Gastroesophageal sphincter (tissue), 3 donors: ENCODE data around the gene NUP107.

Experiments used
- CTCF ChIP-seq, 4 experiments: fragments of 200-600 bp in 2 of 4; fragments of 450-650 bp in 2 of 4; sonication (generic) in 1 of 4; IDR thresholded peaks; one replicate each; pipeline ENCODE4 v1.5.1; 2017 to 2019; ENCODE audit warnings: antibody characterized with exemption in 4 of 4, mild to moderate bottlenecking in 2 of 4, moderate library complexity in 2 of 4
- POLR2A ChIP-seq, 2 donors: fragments of 450-650 bp; IDR thresholded peaks; one replicate each; pipeline ENCODE4 v1.6.1; 2017; ENCODE audit warnings: antibody characterized with exemption in 2 of 2, mild to moderate bottlenecking in 2 of 2, moderate library complexity in 1 of 2
- POLR2AphosphoS5 ChIP-seq: sonication (generic); formaldehyde crosslinking; IDR thresholded peaks from one replicate; pipeline ENCODE4 v1.6.1; 2017; ENCODE audit warnings: antibody characterized with exemption

GRCh38 chr12:68665016-68665569 lies 21.7 kb upstream of the NUP107 start:
- TF ChIP-seq POLR2A (IDR thresholded peaks at IDR 0.05) = no peak
- peak in 2 of 4 experiments; percentile 19 to 26 for TF ChIP-seq CTCF (IDR thresholded peaks at IDR 0.05)
- no peak for TF ChIP-seq POLR2AphosphoS5
